SK-N-SH (cell line): ENCODE results near the gene PDE8A. TPM values are rescaled to one million over a fixed set of nuclear protein-coding genes. Genes with fewer than 3 reads are reported as not detected.

ENCODE experiments used
- CTCF ChIA-PET: fragments of 300-600, 350-600 bp; formaldehyde crosslinking; extraction: SDS; loops from one replicate; lab custom pipeline; 2021; lab: Yijun Ruan, JAX
- POLR2A ChIA-PET: fragments of 350-600 bp; sonication (Branson Sonifier 250); formaldehyde crosslinking; extraction: SDS; loops from one replicate; lab custom pipeline; 2020; ENCODE audit warnings: antibody characterized with exemption, inconsistent platforms; lab: Yijun Ruan, JAX
- DNase-seq: peaks from one replicate; pipeline ENCODE4 v3.0.0; 2012
- H2AFZ ChIP-seq: fragments of 200-600 bp; sonication (generic); 2 replicates; pipeline ENCODE4 v1.8.1; 2016; ENCODE audit warnings: antibody characterized with exemption, mild to moderate bottlenecking, low read depth
- H3F3A ChIP-seq: fragments of 200-600 bp; sonication (generic); replicated peaks from 2 replicates; pipeline ENCODE3; 2016; ENCODE audit warnings: antibody characterized with exemption, mild to moderate bottlenecking; ENCODE audit not compliant: insufficient read depth
- H3K27ac ChIP-seq, 2 experiments: fragments of 200-500 bp in 1 of 2; fragments of 200-600 bp in 1 of 2; sonication (Bioruptor generic) in 1 of 2; sonication (generic), shearing (Covaris generic) in 1 of 2; 2 replicates each; pipeline versions ENCODE4 v1.5.1 to v1.6.1; 2014 to 2016; ENCODE audit warnings: low read depth in 2 of 2, inconsistent platforms in 1 of 2, low read length in 1 of 2, mild to moderate bottlenecking in 1 of 2, mixed read lengths in 1 of 2
- H3K27me3 ChIP-seq: fragments of 200-600 bp; sonication (generic), shearing (Covaris generic); 2 replicates; pipeline ENCODE4 v1.6.1; 2016; ENCODE audit warnings: mixed run types; ENCODE audit not compliant: insufficient read depth
- H3K36me3 ChIP-seq, 2 experiments: fragments of 200-500 bp in 1 of 2; fragments of 200-600 bp in 1 of 2; sonication (Bioruptor generic) in 1 of 2; sonication (generic) in 1 of 2; replicated peaks in 1 of 2; 2 replicates each; pipeline versions ENCODE3 to v1.5.1; 2014 to 2016; ENCODE audit warnings: low read length in 1 of 2, mild to moderate bottlenecking in 1 of 2; ENCODE audit not compliant: insufficient read depth in 2 of 2, control insufficient read depth in 1 of 2
- H3K4me1 ChIP-seq, 2 experiments: fragments of 200-500 bp in 1 of 2; fragments of 200-600 bp in 1 of 2; sonication (Bioruptor generic) in 1 of 2; sonication (generic), shearing (Covaris generic) in 1 of 2; 2 replicates each; pipeline versions ENCODE4 v1.5.1 to v1.6.1; 2014 to 2016; ENCODE audit warnings: low read depth in 1 of 2, low read length in 1 of 2, mixed run types in 1 of 2; ENCODE audit not compliant: insufficient read depth in 2 of 2, control insufficient read depth in 1 of 2
- H3K4me2 ChIP-seq: fragments of 200-600 bp; sonication (generic), shearing (Covaris generic); 2 replicates; pipeline ENCODE4 v1.6.1; 2017; ENCODE audit warnings: mixed run types
- H3K4me3 ChIP-seq, 2 experiments: fragments of 200-500 bp in 1 of 2; fragments of 200-600 bp in 1 of 2; sonication (Bioruptor generic) in 1 of 2; sonication (generic), shearing (Covaris generic) in 1 of 2; 2 replicates each; pipeline versions ENCODE4 v1.5.1 to v1.8.1; 2014 to 2016; ENCODE audit warnings: low read depth in 2 of 2, inconsistent platforms in 1 of 2, low read length in 1 of 2, mild to moderate bottlenecking in 1 of 2, mixed read lengths in 1 of 2, moderate library complexity in 1 of 2
- H3K79me2 ChIP-seq: fragments of 200-600 bp; sonication (generic); 2 replicates; pipeline ENCODE4 v1.8.1; 2017; ENCODE audit warnings: mild to moderate bottlenecking; ENCODE audit not compliant: insufficient read depth
- H3K9ac ChIP-seq: fragments of 200-600 bp; sonication (generic); 2 replicates; pipeline ENCODE4 v1.6.1; 2017; ENCODE audit warnings: mixed run types
- H3K9me2 ChIP-seq: fragments of 200-600 bp; sonication (generic); 2 replicates; pipeline ENCODE4 v1.6.1; 2017; ENCODE audit warnings: mixed run types
- H3K9me3 ChIP-seq: fragments of 200-600 bp; sonication (generic); 2 replicates; pipeline ENCODE4 v1.6.1; 2017; ENCODE audit warnings: mixed run types, mild to moderate bottlenecking, moderate library complexity
- H4K20me1 ChIP-seq: fragments of 200-600 bp; sonication (generic); 2 replicates; pipeline ENCODE4 v1.6.1; 2017; ENCODE audit warnings: mild to moderate bottlenecking, mixed run types; ENCODE audit not compliant: insufficient read depth
- EP300 ChIP-seq, 2 experiments: IDR thresholded peaks; 2 replicates each; pipeline versions ENCODE4 v1.4.0 to v1.6.1; 2012; ENCODE audit warnings: borderline replicate concordance in 1 of 2, low read depth in 1 of 2, low read length in 1 of 2
- FOSL2 ChIP-seq: IDR thresholded peaks from 2 replicates; pipeline ENCODE4 v1.4.0; 2012; ENCODE audit warnings: low read depth, mild to moderate bottlenecking, moderate library complexity, borderline replicate concordance
- FOXJ3 ChIP-seq: sonication (generic); formaldehyde crosslinking; IDR thresholded peaks from 2 replicates; pipeline ENCODE4 v1.5.1; 2020; ENCODE audit warnings: mild to moderate bottlenecking, missing genetic modification reagents
- FOXM1 ChIP-seq: IDR thresholded peaks from 2 replicates; pipeline ENCODE4 v1.4.0; 2012; ENCODE audit warnings: low read depth, mild to moderate bottlenecking
- GABPA ChIP-seq: IDR thresholded peaks from 2 replicates; pipeline ENCODE4 v1.4.0; 2012; ENCODE audit warnings: low read depth, mild to moderate bottlenecking
- GATA2 ChIP-seq: sonication (generic); formaldehyde crosslinking; IDR thresholded peaks from 2 replicates; pipeline ENCODE4 v1.5.0; 2020; ENCODE audit warnings: mild to moderate bottlenecking, missing genetic modification reagents
- MEF2A ChIP-seq: IDR thresholded peaks from 2 replicates; pipeline ENCODE4 v1.4.0; 2012; ENCODE audit warnings: low read depth, borderline replicate concordance
- NFIC ChIP-seq: IDR thresholded peaks from 2 replicates; pipeline ENCODE4 v1.4.0; 2012; ENCODE audit warnings: borderline replicate concordance
- POLR2AphosphoS5 ChIP-seq: IDR thresholded peaks from 2 replicates; pipeline ENCODE4 v1.6.1; 2012; ENCODE audit warnings: low read depth, low read length
- RCOR1 ChIP-seq: fragments of 150-350 bp; IDR thresholded peaks from 2 replicates; pipeline ENCODE4 v1.6.1; 2017; ENCODE audit warnings: antibody characterized with exemption, low read length
- REST ChIP-seq: IDR thresholded peaks from 2 replicates; pipeline ENCODE4 v1.6.1; 2012; ENCODE audit warnings: mild to moderate bottlenecking, low read depth, low read length, moderate library complexity
- RFX5 ChIP-seq: IDR thresholded peaks from 2 replicates; pipeline ENCODE4 v1.6.1; 2012; ENCODE audit warnings: mild to moderate bottlenecking, improper control_type of control experiment, low read length
- SIN3A ChIP-seq: IDR thresholded peaks from 2 replicates; pipeline ENCODE4 v1.6.1; 2012; ENCODE audit warnings: low read depth, mild to moderate bottlenecking, low read length, moderate library complexity, borderline replicate concordance
- SMC3 ChIP-seq: IDR thresholded peaks from 2 replicates; pipeline ENCODE4 v1.6.1; 2012; ENCODE audit warnings: low read depth, low read length, improper control_type of control experiment
- TEAD4 ChIP-seq: IDR thresholded peaks from 2 replicates; pipeline ENCODE4 v1.4.0; 2012; ENCODE audit warnings: mild to moderate bottlenecking, borderline replicate concordance; ENCODE audit not compliant: insufficient read depth
- USF2 ChIP-seq: fragments of 150-350 bp; IDR thresholded peaks from 2 replicates; pipeline ENCODE4 v1.6.1; 2017; ENCODE audit warnings: antibody characterized with exemption, low read length, low read depth, borderline replicate concordance
- YY1 ChIP-seq: IDR thresholded peaks from 2 replicates; pipeline ENCODE4 v1.4.0; 2012; ENCODE audit warnings: low read depth, mild to moderate bottlenecking
- ZBTB33 ChIP-seq: IDR thresholded peaks from 2 replicates; pipeline ENCODE4 v1.4.0; 2012; ENCODE audit warnings: low read depth, borderline replicate concordance
- WGBS: methylation state at CpG from one replicate; pipeline ENCODE4 v1.1.6; 2017; ENCODE audit warnings: low lambda C conversion rate; 5-methylcytosine and 5-hydroxymethylcytosine counted together
- polyA plus RNA-seq, 3 experiments: library from polyadenylated mRNA; depleted of rRNA; stranded (reverse); fragments of >200 nt; gene quantifications; 2 replicates each; pipeline ENCODE4 v1.2.3, GENCODE V29; 2012
- TF ChIP-seq, protein P1 (sequence below): fragments of 200-600 bp; sonication (generic); IDR thresholded peaks from 2 replicates; pipeline ENCODE4 v1.6.1; 2017; ENCODE audit warnings: antibody characterized with exemption, mild to moderate bottlenecking, moderate library complexity
- TF ChIP-seq, protein P2 (sequence below): IDR thresholded peaks from 2 replicates; pipeline ENCODE4 v1.4.0; 2012; ENCODE audit warnings: low read depth, borderline replicate concordance

Gene PDE8A
- polyA plus RNA-seq, 1 of the 3 experiments (the other 2 are of a cell fraction): 13.4 TPM

- H3K9ac ChIP-seq: no peak overlapping the region
- no peaks in the 10 kb centered on the region for H3K36me3 ChIP-seq
- peak overlapping the region in 1 of 2 experiments; percentile 95; a peak in 2 of 4 replicates for H3K27ac ChIP-seq
- H3K27me3 ChIP-seq: no peaks in the 10 kb centered on the region
- no peaks in the 10 kb centered on the region for H3K9me2 ChIP-seq
- H3K4me2 ChIP-seq: no peak overlapping the region
- no peak for TF ChIP-seq USF2
- TF ChIP-seq TEAD4: no peak
- TF ChIP-seq SIN3A: no peak
- no peak for TF ChIP-seq FOXJ3 (CRISPR knock-in tag)
- TF ChIP-seq, protein P1, sequence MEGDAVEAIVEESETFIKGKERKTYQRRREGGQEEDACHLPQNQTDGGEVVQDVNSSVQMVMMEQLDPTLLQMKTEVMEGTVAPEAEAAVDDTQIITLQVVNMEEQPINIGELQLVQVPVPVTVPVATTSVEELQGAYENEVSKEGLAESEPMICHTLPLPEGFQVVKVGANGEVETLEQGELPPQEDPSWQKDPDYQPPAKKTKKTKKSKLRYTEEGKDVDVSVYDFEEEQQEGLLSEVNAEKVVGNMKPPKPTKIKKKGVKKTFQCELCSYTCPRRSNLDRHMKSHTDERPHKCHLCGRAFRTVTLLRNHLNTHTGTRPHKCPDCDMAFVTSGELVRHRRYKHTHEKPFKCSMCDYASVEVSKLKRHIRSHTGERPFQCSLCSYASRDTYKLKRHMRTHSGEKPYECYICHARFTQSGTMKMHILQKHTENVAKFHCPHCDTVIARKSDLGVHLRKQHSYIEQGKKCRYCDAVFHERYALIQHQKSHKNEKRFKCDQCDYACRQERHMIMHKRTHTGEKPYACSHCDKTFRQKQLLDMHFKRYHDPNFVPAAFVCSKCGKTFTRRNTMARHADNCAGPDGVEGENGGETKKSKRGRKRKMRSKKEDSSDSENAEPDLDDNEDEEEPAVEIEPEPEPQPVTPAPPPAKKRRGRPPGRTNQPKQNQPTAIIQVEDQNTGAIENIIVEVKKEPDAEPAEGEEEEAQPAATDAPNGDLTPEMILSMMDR: no peak
- no peak for TF ChIP-seq FOSL2
- TF ChIP-seq, protein P2, sequence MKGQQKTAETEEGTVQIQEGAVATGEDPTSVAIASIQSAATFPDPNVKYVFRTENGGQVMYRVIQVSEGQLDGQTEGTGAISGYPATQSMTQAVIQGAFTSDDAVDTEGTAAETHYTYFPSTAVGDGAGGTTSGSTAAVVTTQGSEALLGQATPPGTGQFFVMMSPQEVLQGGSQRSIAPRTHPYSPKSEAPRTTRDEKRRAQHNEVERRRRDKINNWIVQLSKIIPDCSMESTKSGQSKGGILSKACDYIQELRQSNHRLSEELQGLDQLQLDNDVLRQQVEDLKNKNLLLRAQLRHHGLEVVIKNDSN: no peak
- TF ChIP-seq RCOR1: no peak
- TF ChIP-seq REST: no peak
- TF ChIP-seq MEF2A: no peak
- no peak for TF ChIP-seq SMC3
- TF ChIP-seq GATA2 (CRISPR knock-in tag): no peak
- TF ChIP-seq RFX5: no peak
- no peak for TF ChIP-seq GABPA
- no peak for TF ChIP-seq EP300 (IDR thresholded peaks at IDR 0.05; ENCODE audit: borderline replicate concordance in 1 of 2, low read depth in 1 of 2, low read length in 1 of 2)
- no peak for TF ChIP-seq ZBTB33
- no peak for TF ChIP-seq FOXM1
- no peak for TF ChIP-seq POLR2AphosphoS5
- TF ChIP-seq NFIC: no peak
- no peak for TF ChIP-seq YY1
- no peaks in the 10 kb centered on the region for H4K20me1 ChIP-seq
- H3K4me3 ChIP-seq: no peak overlapping the region
- CTCF ChIA-PET: interaction anchor here (0.5 to 2.1 kb wide), 4 partner anchors 8 to 359 kb away, joined by 3 to 7 read pairs (median 5); no protein-coding TSS in a partner anchor
- no peaks in the 10 kb centered on the region for H3K79me2 ChIP-seq
- POLR2A ChIA-PET: no interaction called here
- no peak overlapping the region for H2AFZ ChIP-seq
- peaks cover 23% of the 10 kb centered on the region for H3F3A ChIP-seq
- 82% methylated on average over 5 of the region's 5 CpGs for WGBS
- DNase-seq: no peak
- H3K9me3 ChIP-seq: no peaks in the 10 kb centered on the region
- H3K4me1 ChIP-seq: peaks cover 0 to 7% of the 10 kb centered on the region in 2 experiments; a peak in 3 of 4 replicates
Measured at GRCh38 chr15:84946772-84947489, 34.7 kb upstream of the PDE8A start.
